Measurements from ENCODE around the gene LEFTY1. TPM values are rescaled to one million over a fixed set of nuclear protein-coding genes. Genes with fewer than 3 reads are reported as not detected.

Gene LEFTY1
- total and polyA plus RNA-seq, 2 donors (not counting 3 experiments of a cell fraction or from before 2014, with no cell fraction given), result not detected

GRCh38 chr1:225866061-225866837, 22.7 kb downstream of the LEFTY1 start:
- H3K36me3 ChIP-seq (ENCODE audit: control insufficient read depth in 2 of 2, extremely low read depth in 1 of 2, insufficient read depth in 2 of 2, low read length in 2 of 2), result peaks cover under 1 to 19% of the 10 kb centered on the region in 2 experiments
- no peaks in the 10 kb centered on the region for H3K79me2 ChIP-seq (ENCODE audit: control insufficient read depth, insufficient read depth, low read length)
- no peaks in the 10 kb centered on the region for H4K20me1 ChIP-seq (replicated peaks; ENCODE audit: control insufficient read depth, extremely low read depth, insufficient read depth, low read length)
- TF ChIP-seq FOS (IDR thresholded peaks at IDR 0.05; ENCODE audit: borderline replicate concordance, insufficient read depth, low read length) (peak; percentile 63), EZH2 (IDR thresholded peaks at IDR 0.05; ENCODE audit: borderline replicate concordance, low read depth, low read length, severe bottlenecking) (no peak), CTCF (IDR thresholded peaks at IDR 0.05; ENCODE audit: extremely low read depth in 1 of 2, insufficient read depth in 1 of 2, low read depth in 1 of 2, low read length in 2 of 2) (no peak)
- CTCF ChIA-PET, result interaction anchor here (0.5 to 1.2 kb wide), 4 partner anchors 12 to 392 kb away, joined by 3 to 5 read pairs (median 3); partner anchors contain the start of gene SRP9
- no peaks in the 10 kb centered on the region for H3K9me3 ChIP-seq (replicated peaks; ENCODE audit: control insufficient read depth, insufficient read depth, low read length)
- H3K27ac ChIP-seq (ENCODE audit: insufficient read depth, low read depth, low read length), result no peak overlapping the region
- H2AFZ ChIP-seq (ENCODE audit: low read depth, low read length), result no peak overlapping the region
- dilution Hi-C loops (cut with MboI; ENCODE audit: extremely low pct_ligation_motif_present, low sequenced_read_pairs), result no loop called here
- peak; percentile 57 for DNase-seq (ENCODE audit: low read depth, low spot score)
- H3K4me1 ChIP-seq (ENCODE audit: control insufficient read depth, extremely low read depth, insufficient read depth, low read length), result peaks cover 12% of the 10 kb centered on the region
- intact Hi-C loops (cut with micrococcal nuclease), result loop anchor here (5.0 kb wide), 1 partner anchor 111 kb away; no protein-coding TSS in a partner anchor
- POLR2A ChIA-PET, result no interaction called here
- H3K9me1 ChIP-seq (replicated peaks; ENCODE audit: control insufficient read depth, extremely low read depth, insufficient read depth, low read length), result no peaks in the 10 kb centered on the region
- no peak overlapping the region for H3K4me2 ChIP-seq (ENCODE audit: insufficient read depth, low read length)
- H3K4me3 ChIP-seq (replicated peaks in 1 of 3; ENCODE audit: insufficient read depth in 1 of 3, low read depth in 1 of 3, low read length in 3 of 3), result no peak overlapping the region
- no TSS peak for BruUV-seq (replicated peaks)
- H3K27me3 ChIP-seq (ENCODE audit: control insufficient read depth in 2 of 2, insufficient read depth in 2 of 2, low read length in 2 of 2), result no peaks in the 10 kb centered on the region
- FAIRE-seq, result peak; percentile 97
- H3K9ac ChIP-seq (replicated peaks; ENCODE audit: extremely low read depth, insufficient read depth, low read length), result no peak overlapping the region

DNA sequence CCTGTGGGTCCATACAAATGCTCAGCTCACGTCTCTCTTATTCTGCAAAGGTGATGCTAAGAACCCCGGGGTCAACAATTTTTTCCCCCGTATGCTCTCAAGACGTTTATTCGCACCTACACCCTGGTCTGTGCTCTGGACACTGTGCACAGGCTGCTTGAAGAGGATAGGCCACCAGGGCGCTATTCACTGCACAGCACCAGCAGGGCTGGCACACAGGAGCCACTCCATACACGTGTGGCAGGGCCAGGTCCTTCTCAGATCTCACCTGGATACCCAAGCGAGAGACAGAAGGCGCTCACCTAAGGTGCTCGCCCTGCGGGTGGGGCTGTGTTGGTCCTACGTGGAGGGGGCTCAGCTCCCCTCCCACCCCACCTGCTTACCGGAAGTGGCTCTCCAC, 23.4 kb downstream of the LEFTY1 start:
- Histone ChIP-seq H3K9me1 (replicated peaks; ENCODE audit: control insufficient read depth, extremely low read depth, insufficient read depth, low read length) (no peaks in the 10 kb centered on the region), H3K9ac (replicated peaks; ENCODE audit: extremely low read depth, insufficient read depth, low read length) (no peak overlapping the region), H3K27me3 (ENCODE audit: control insufficient read depth in 2 of 2, insufficient read depth in 2 of 2, low read length in 2 of 2) (no peaks in the 10 kb centered on the region), H2AFZ (ENCODE audit: low read depth, low read length) (no peak overlapping the region), H3K4me3 (replicated peaks in 1 of 3; ENCODE audit: insufficient read depth in 1 of 3, low read depth in 1 of 3, low read length in 3 of 3) (no peak overlapping the region), H3K4me1 (ENCODE audit: control insufficient read depth, extremely low read depth, insufficient read depth, low read length) (peaks cover 12% of the 10 kb centered on the region), H3K4me2 (ENCODE audit: insufficient read depth, low read length) (no peak overlapping the region), H4K20me1 (replicated peaks; ENCODE audit: control insufficient read depth, extremely low read depth, insufficient read depth, low read length) (no peaks in the 10 kb centered on the region), H3K27ac (ENCODE audit: insufficient read depth, low read depth, low read length) (no peak overlapping the region), H3K79me2 (ENCODE audit: control insufficient read depth, insufficient read depth, low read length) (no peaks in the 10 kb centered on the region), H3K36me3 (ENCODE audit: control insufficient read depth in 2 of 2, extremely low read depth in 1 of 2, insufficient read depth in 2 of 2, low read length in 2 of 2) (peaks cover 0 to 26% of the 10 kb centered on the region in 2 experiments), H3K9me3 (replicated peaks; ENCODE audit: control insufficient read depth, insufficient read depth, low read length) (no peaks in the 10 kb centered on the region)
- TF ChIP-seq CTCF (IDR thresholded peaks at IDR 0.05; ENCODE audit: extremely low read depth in 1 of 2, insufficient read depth in 1 of 2, low read depth in 1 of 2, low read length in 2 of 2) (no peak), POLR2A (IDR thresholded peaks at IDR 0.05; ENCODE audit: low read depth, low read length) (no peak), MYC (IDR thresholded peaks at IDR 0.05; ENCODE audit: low read depth, low read length) (no peak), GATA2 (IDR thresholded peaks at IDR 0.05; ENCODE audit: insufficient read depth, insufficient read length, low read depth, low read length) (no peak), MAX (IDR thresholded peaks at IDR 0.05; ENCODE audit: insufficient read depth, insufficient read length) (no peak), EZH2 (IDR thresholded peaks at IDR 0.05; ENCODE audit: borderline replicate concordance, low read depth, low read length, severe bottlenecking) (no peak), JUN (IDR thresholded peaks at IDR 0.05; ENCODE audit: borderline replicate concordance, insufficient read depth, insufficient read length, low read depth) (no peak), POLR2AphosphoS5 (IDR thresholded peaks at IDR 0.05; ENCODE audit: insufficient read depth, low read depth, low read length) (no peak), FOS (IDR thresholded peaks at IDR 0.05; ENCODE audit: borderline replicate concordance, insufficient read depth, low read length) (no peak)
- ChIA-PET POLR2A (no interaction called here), CTCF (interaction anchor here (0.9 to 1.2 kb wide), 3 partner anchors 13 to 88 kb away, joined by 3 to 5 read pairs (median 3); partner anchors contain the start of gene SRP9)
- dilution Hi-C loops (cut with MboI; ENCODE audit: extremely low pct_ligation_motif_present, low sequenced_read_pairs) (no loop called here), intact Hi-C loops (cut with micrococcal nuclease) (loop anchor here (5.0 kb wide), 1 partner anchor 112 kb away; no protein-coding TSS in a partner anchor)
- DNase-seq (ENCODE audit: low read depth, low spot score), result no peak
- no peak for FAIRE-seq
- no TSS peak for BruUV-seq (replicated peaks)
